Hematopoietic multipotent progenitor cell (in vitro differentiated cells): ENCODE data around the gene PIGBOS1. TPM values are rescaled to one million over a fixed set of nuclear protein-coding genes. Genes with fewer than 3 reads are reported as not detected.

Experiments used
- DNase-seq, 3 donors: peaks; one replicate each; pipeline ENCODE4 v3.0.0-alpha.2; 2011 to 2015; ENCODE audit warnings: low read depth in 2 of 3, low spot score in 2 of 3
- total RNA-seq: library from RNA; depleted of rRNA; stranded (reverse); fragments of >200 nt; gene quantifications from one replicate; pipeline ENCODE4 v1.2.3, GENCODE V29; 2012

The PIGBOS1 gene
- total RNA-seq, result 9.7 TPM

GRCh38 chr15:55318588-55319494, at the start of gene PIGBOS1, which contains the start of gene PIGB:
Gene PIGBOS1 (minus strand): TSS chr15:55319123. CDS start chr15:55317792, 1,331 bp downstream.
Gene PIGB (plus strand): TSS chr15:55319222. CDS start chr15:55319251, 29 bp downstream.
- peak; percentile 74 to 93 (median 92) for DNase-seq

- DNase-seq, result no peak
Observed at GRCh38 chr15:55366981-55367380, 48.1 kb upstream of the PIGBOS1 start.

- DNase-seq, result no peak
Observed at GRCh38 chr15:55362641-55363040, 43.7 kb upstream of the PIGBOS1 start.

GRCh38 chr15:55361048-55361447, 42.1 kb upstream of the PIGBOS1 start:
- DNase-seq, result no peak

- DNase-seq, result peak in 1 of 3 donors; percentile 5
Observed at GRCh38 chr15:55360256-55360655, 41.3 kb upstream of the PIGBOS1 start.

- DNase-seq, result no peak
Observed at GRCh38 chr15:55358471-55358870, 39.5 kb upstream of the PIGBOS1 start.

- DNase-seq, result no peak
Observed at GRCh38 chr15:55357774-55358173, 38.9 kb upstream of the PIGBOS1 start.

- DNase-seq, result no peak
Observed at GRCh38 chr15:55356985-55357585, 38.2 kb upstream of the PIGBOS1 start.

- DNase-seq, result no peak
Observed at GRCh38 chr15:55353025-55353424, 34.1 kb upstream of the PIGBOS1 start.

- no peak for DNase-seq
Observed at GRCh38 chr15:55349282-55349681, 30.4 kb upstream of the PIGBOS1 start.

- DNase-seq, result no peak
Observed at GRCh38 chr15:55348281-55348778, 29.4 kb upstream of the PIGBOS1 start.

- DNase-seq, result no peak
Observed at GRCh38 chr15:55344206-55344605, 25.3 kb upstream of the PIGBOS1 start.

- peak in 1 of 3 donors; percentile 4 for DNase-seq
Observed at GRCh38 chr15:55343168-55343567, 24.2 kb upstream of the PIGBOS1 start.

GRCh38 chr15:55337160-55337559, 18.2 kb upstream of the PIGBOS1 start:
- DNase-seq, result no peak

- no peak for DNase-seq
Observed at GRCh38 chr15:55334997-55335396, 16.1 kb upstream of the PIGBOS1 start.

- no peak for DNase-seq
Observed at GRCh38 chr15:55334371-55334770, 15.4 kb upstream of the PIGBOS1 start.

- no peak for DNase-seq
Observed at GRCh38 chr15:55327387-55327786, 8.5 kb upstream of the PIGBOS1 start.

- no peak for DNase-seq
Observed at GRCh38 chr15:55322467-55322866, 3.5 kb upstream of the PIGBOS1 start.

- no peak for DNase-seq
Observed at GRCh38 chr15:55320963-55321362, 2.0 kb upstream of the PIGBOS1 start.

GRCh38 chr15:55320238-55320550, 1.3 kb upstream of the PIGBOS1 start:
- no peak for DNase-seq

GRCh38 chr15:55319537-55320237, 764 bp upstream of the PIGBOS1 start:
- DNase-seq, result peak in 1 of 3 donors; percentile 11
